Esophagus muscularis mucosa (tissue), 4 donors: ENCODE results near the gene ATN1. TPM values are rescaled to one million over a fixed set of nuclear protein-coding genes. Genes with fewer than 3 reads are reported as not detected.

Experiments used
- DNase-seq: peaks from one replicate; pipeline ENCODE4 v3.0.0-alpha.2; 2017; ENCODE audit errors: extremely low spot score
- H3K27ac ChIP-seq, 4 donors: fragments of 200-600 bp; sonication (generic); replicated peaks in 1 of 4; 1 replicate in 3 of 4; 2 replicates in 1 of 4; pipeline ENCODE4 v1.5.1; 2016 to 2019; ENCODE audit warnings: mild to moderate bottlenecking in 1 of 4
- H3K27me3 ChIP-seq, 4 donors: fragments of 200-600 bp; sonication (generic); one replicate each; pipeline versions ENCODE4 v1.5.1 to v1.6.0; 2016 to 2019
- H3K36me3 ChIP-seq, 4 donors: fragments of 200-600 bp; sonication (generic); one replicate each; pipeline ENCODE4 v1.5.1; 2016 to 2019
- H3K4me1 ChIP-seq, 4 donors: fragments of 200-600 bp; sonication (generic); one replicate each; pipeline ENCODE4 v1.5.1; 2016 to 2019
- H3K4me3 ChIP-seq, 4 donors: fragments of 200-600 bp; sonication (generic); 1 replicate in 2 of 4; 2 replicates in 2 of 4; pipeline ENCODE4 v1.5.1; 2016 to 2019; ENCODE audit warnings: mild to moderate bottlenecking in 4 of 4, moderate library complexity in 1 of 4
- H3K9me3 ChIP-seq, 4 donors: fragments of 200-600 bp; sonication (generic); 1 replicate in 3 of 4; 2 replicates in 1 of 4; pipeline ENCODE4 v1.5.1; 2016 to 2019
- EP300 ChIP-seq: sonication (generic); formaldehyde crosslinking; IDR thresholded peaks from one replicate; pipeline ENCODE4 v1.6.1; 2017; ENCODE audit warnings: antibody characterized with exemption
- POLR2A ChIP-seq: fragments of 450-650 bp; IDR thresholded peaks from one replicate; pipeline ENCODE4 v1.6.1; 2017; ENCODE audit warnings: antibody characterized with exemption, moderate library complexity, mild to moderate bottlenecking, low read depth
- POLR2AphosphoS5 ChIP-seq, 2 donors: sonication (generic); formaldehyde crosslinking; IDR thresholded peaks; one replicate each; pipeline ENCODE4 v1.6.1; 2017; ENCODE audit warnings: antibody characterized with exemption in 2 of 2
- WGBS: methylation state at CpG from one replicate; pipeline ENCODE4 v1.1.5; 2018; 5-methylcytosine and 5-hydroxymethylcytosine counted together
- intact Hi-C: fragments of 100-400 bp; cut with DNase I; formaldehyde crosslinking; loops from one replicate; pipeline ENCODE4 v1.15.1; 2023
- total RNA-seq, 4 donors: library from RNA; depleted of rRNA; stranded (reverse); fragments of >200 nt; gene quantifications; one replicate each; pipeline versions ENCODE4 v1.1.0 to v1.2.1, GENCODE V29; 2016
- TF ChIP-seq, protein P1 (sequence below), 3 experiments: fragments of 200-600 bp in 2 of 3; fragments of 450-650 bp in 1 of 3; sonication (generic) in 2 of 3; IDR thresholded peaks; one replicate each; pipeline ENCODE4 v1.5.1; 2017 to 2019; ENCODE audit warnings: antibody characterized with exemption in 3 of 3, mild to moderate bottlenecking in 2 of 3, moderate library complexity in 1 of 3

The ATN1 gene
- total RNA-seq, 4 donors from 2014 or later = 72.2 to 163 (median 92.4) TPM

GRCh38 chr12:6937481-6938352 lies 10.0 kb downstream of the ATN1 start:
- peak overlapping the region; percentile 91 to 95 (median 93) for H3K27ac ChIP-seq
- H3K4me3 ChIP-seq = peak overlapping the region; percentile 60 to 70 (median 66)
- no peaks in the 10 kb centered on the region for H3K27me3 ChIP-seq
- 0% methylated on average over 2 of the region's 80 CpGs for WGBS
- intact Hi-C loops = no loop called here
- TF ChIP-seq POLR2A (peak; percentile 29), POLR2AphosphoS5 (IDR thresholded peaks at IDR 0.05) (peak; percentile 98 to 99), EP300 (no peak)
- TF ChIP-seq, protein P1, sequence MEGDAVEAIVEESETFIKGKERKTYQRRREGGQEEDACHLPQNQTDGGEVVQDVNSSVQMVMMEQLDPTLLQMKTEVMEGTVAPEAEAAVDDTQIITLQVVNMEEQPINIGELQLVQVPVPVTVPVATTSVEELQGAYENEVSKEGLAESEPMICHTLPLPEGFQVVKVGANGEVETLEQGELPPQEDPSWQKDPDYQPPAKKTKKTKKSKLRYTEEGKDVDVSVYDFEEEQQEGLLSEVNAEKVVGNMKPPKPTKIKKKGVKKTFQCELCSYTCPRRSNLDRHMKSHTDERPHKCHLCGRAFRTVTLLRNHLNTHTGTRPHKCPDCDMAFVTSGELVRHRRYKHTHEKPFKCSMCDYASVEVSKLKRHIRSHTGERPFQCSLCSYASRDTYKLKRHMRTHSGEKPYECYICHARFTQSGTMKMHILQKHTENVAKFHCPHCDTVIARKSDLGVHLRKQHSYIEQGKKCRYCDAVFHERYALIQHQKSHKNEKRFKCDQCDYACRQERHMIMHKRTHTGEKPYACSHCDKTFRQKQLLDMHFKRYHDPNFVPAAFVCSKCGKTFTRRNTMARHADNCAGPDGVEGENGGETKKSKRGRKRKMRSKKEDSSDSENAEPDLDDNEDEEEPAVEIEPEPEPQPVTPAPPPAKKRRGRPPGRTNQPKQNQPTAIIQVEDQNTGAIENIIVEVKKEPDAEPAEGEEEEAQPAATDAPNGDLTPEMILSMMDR (IDR thresholded peaks at IDR 0.05) = peak; percentile 97 to 99 (median 98)
- peaks cover 6 to 74% (median 69%) of the 10 kb centered on the region in 4 donors for H3K36me3 ChIP-seq
- DNase-seq = peak; percentile 98
- no peaks in the 10 kb centered on the region for H3K9me3 ChIP-seq
- peaks cover 62 to 91% (median 83%) of the 10 kb centered on the region in 4 donors for H3K4me1 ChIP-seq

DNA sequence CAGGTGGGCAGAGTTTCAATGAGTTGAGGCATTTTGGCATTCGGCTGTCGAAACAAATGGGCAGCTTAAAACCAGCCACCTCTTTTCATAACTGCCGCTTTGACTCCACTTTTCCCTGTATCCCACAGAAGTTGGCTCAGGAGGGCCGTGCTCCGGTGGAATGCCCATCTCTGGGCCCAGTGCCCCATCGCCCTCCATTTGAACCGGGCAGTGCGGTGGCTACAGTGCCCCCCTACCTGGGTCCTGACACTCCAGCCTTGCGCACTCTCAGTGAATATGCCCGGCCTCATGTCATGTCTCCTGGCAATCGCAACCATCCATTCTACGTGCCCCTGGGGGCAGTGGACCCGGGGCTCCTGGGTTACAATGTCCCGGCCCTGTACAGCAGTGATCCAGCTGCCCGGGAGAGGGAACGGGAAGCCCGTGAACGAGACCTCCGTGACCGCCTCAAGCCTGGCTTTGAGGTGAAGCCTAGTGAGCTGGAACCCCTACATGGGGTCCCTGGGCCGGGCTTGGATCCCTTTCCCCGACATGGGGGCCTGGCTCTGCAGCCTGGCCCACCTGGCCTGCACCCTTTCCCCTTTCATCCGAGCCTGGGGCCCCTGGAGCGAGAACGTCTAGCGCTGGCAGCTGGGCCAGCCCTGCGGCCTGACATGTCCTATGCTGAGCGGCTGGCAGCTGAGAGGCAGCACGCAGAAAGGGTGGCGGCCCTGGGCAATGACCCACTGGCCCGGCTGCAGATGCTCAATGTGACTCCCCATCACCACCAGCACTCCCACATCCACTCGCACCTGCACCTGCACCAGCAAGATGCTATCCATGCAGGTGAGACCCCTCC lies 10.8 kb downstream of the ATN1 start:
- WGBS = 86% methylated on average over 24 of the region's 32 CpGs
- intact Hi-C loops = no loop called here
- Histone ChIP-seq H3K27me3 (no peaks in the 10 kb centered on the region), H3K9me3 (no peaks in the 10 kb centered on the region), H3K4me3 (peak overlapping the region; percentile 60 to 70 (median 66)), H3K36me3 (peaks cover 6 to 71% (median 66%) of the 10 kb centered on the region in 4 donors), H3K27ac (peak overlapping the region; percentile 91 to 95 (median 93)), H3K4me1 (peaks cover 59 to 89% (median 83%) of the 10 kb centered on the region in 4 donors)
- DNase-seq = no peak
- TF ChIP-seq, protein P1 (IDR thresholded peaks at IDR 0.05) = no peak
- TF ChIP-seq POLR2A = no peak
- no peak for TF ChIP-seq POLR2AphosphoS5 (IDR thresholded peaks at IDR 0.05)

- Histone ChIP-seq H3K27ac (peak overlapping the region; percentile 21 to 95 (median 92)), H3K36me3 (peaks cover 6 to 65% (median 60%) of the 10 kb centered on the region in 4 donors), H3K27me3 (no peaks in the 10 kb centered on the region), H3K4me3 (no peak overlapping the region), H3K9me3 (no peaks in the 10 kb centered on the region), H3K4me1 (peaks cover 53 to 83% (median 81%) of the 10 kb centered on the region in 4 donors)
- WGBS = 63% methylated on average over 2 of the region's 2 CpGs
- intact Hi-C loops = no loop called here
- DNase-seq = no peak
- TF ChIP-seq POLR2AphosphoS5 (IDR thresholded peaks at IDR 0.05) = peak in 1 of 2 donors; percentile 67
- TF ChIP-seq EP300 = no peak
Measured at GRCh38 chr12:6939191-6939540, 11.4 kb downstream of the ATN1 start.

DNA sequence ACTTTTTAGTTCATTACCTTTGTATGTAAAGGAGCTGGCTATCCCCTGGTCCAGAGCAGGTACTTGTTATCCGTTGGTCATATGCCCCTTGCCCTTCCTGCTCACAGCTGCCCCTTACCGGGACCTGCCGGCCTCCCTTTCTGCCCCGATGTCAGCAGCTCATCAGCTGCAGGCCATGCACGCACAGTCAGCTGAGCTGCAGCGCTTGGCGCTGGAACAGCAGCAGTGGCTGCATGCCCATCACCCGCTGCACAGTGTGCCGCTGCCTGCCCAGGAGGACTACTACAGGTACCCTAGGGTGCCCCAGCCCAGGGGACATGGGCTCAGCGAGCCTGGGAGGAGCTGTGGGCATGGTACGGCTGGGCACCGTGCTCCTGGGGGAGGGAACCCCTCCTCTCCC lies 13.5 kb downstream of the ATN1 start:
- Histone ChIP-seq H3K36me3 (peaks cover 0 to 53% (median 49%) of the 10 kb centered on the region in 4 donors), H3K27ac (peak overlapping the region; percentile 13 to 96 (median 60)), H3K4me3 (no peak overlapping the region), H3K9me3 (no peaks in the 10 kb centered on the region), H3K27me3 (no peaks in the 10 kb centered on the region), H3K4me1 (peaks cover 49 to 80% (median 79%) of the 10 kb centered on the region in 4 donors)
- intact Hi-C loops = no loop called here
- 33% methylated on average over 1 of the region's 12 CpGs for WGBS
- no peak for DNase-seq
- TF ChIP-seq EP300 (no peak), POLR2AphosphoS5 (IDR thresholded peaks at IDR 0.05) (peak in 1 of 2 donors; percentile 58), POLR2A (no peak)
- TF ChIP-seq, protein P1 (IDR thresholded peaks at IDR 0.05) = no peak

DNA sequence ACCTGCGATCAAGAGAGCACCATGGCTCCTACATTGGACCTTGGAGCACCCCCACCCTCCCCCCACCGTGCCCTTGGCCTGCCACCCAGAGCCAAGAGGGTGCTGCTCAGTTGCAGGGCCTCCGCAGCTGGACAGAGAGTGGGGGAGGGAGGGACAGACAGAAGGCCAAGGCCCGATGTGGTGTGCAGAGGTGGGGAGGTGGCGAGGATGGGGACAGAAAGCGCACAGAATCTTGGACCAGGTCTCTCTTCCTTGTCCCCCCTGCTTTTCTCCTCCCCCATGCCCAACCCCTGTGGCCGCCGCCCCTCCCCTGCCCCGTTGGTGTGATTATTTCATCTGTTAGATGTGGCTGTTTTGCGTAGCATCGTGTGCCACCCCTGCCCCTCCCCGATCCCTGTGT lies 14.0 kb downstream of the ATN1 start:
- H3K9me3 ChIP-seq = no peaks in the 10 kb centered on the region
- peaks cover 0 to 53% (median 46%) of the 10 kb centered on the region in 4 donors for H3K36me3 ChIP-seq
- 67% methylated on average over 10 of the region's 12 CpGs for WGBS
- peaks cover 54 to 82% (median 79%) of the 10 kb centered on the region in 4 donors for H3K4me1 ChIP-seq
- no peak overlapping the region for H3K4me3 ChIP-seq
- intact Hi-C loops = no loop called here
- no peaks in the 10 kb centered on the region for H3K27me3 ChIP-seq
- peak overlapping the region; percentile 13 to 96 (median 60) for H3K27ac ChIP-seq
- no peak for TF ChIP-seq POLR2A
- TF ChIP-seq POLR2AphosphoS5 (IDR thresholded peaks at IDR 0.05) = peak in 1 of 2 donors; percentile 28
- TF ChIP-seq, protein P1 (IDR thresholded peaks at IDR 0.05) = no peak
- no peak for DNase-seq
